Measurements from ENCODE around the gene NAA25. TPM values are rescaled to one million over a fixed set of nuclear protein-coding genes. Genes with fewer than 3 reads are reported as not detected.
"Not testable (repeated sequence)": the region's sequence is repeated elsewhere in the genome, so short reads cannot be mapped to it uniquely, and the experiment has no call there.

NAA25 gene
- total RNA-seq, 1 donor from 2014 or later: 1.9 TPM

- Histone ChIP-seq H3K4me1 (no peaks in the 10 kb centered on the region), H3K27ac (no peak overlapping the region), H3K36me3 (peaks cover 87 to 92% of the 10 kb centered on the region in 2 donors), H3K9me3 (no peaks in the 10 kb centered on the region), H3K27me3 (no peaks in the 10 kb centered on the region), H3K4me3 (no peak overlapping the region)
- DNase-seq (ENCODE audit: low spot score in 2 of 2): no peak
- TF ChIP-seq, protein P1, sequence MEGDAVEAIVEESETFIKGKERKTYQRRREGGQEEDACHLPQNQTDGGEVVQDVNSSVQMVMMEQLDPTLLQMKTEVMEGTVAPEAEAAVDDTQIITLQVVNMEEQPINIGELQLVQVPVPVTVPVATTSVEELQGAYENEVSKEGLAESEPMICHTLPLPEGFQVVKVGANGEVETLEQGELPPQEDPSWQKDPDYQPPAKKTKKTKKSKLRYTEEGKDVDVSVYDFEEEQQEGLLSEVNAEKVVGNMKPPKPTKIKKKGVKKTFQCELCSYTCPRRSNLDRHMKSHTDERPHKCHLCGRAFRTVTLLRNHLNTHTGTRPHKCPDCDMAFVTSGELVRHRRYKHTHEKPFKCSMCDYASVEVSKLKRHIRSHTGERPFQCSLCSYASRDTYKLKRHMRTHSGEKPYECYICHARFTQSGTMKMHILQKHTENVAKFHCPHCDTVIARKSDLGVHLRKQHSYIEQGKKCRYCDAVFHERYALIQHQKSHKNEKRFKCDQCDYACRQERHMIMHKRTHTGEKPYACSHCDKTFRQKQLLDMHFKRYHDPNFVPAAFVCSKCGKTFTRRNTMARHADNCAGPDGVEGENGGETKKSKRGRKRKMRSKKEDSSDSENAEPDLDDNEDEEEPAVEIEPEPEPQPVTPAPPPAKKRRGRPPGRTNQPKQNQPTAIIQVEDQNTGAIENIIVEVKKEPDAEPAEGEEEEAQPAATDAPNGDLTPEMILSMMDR (IDR thresholded peaks at IDR 0.05): no peak
- intact Hi-C loops (cut with DNase I): no loop called here
Measured at GRCh38 chr12:112066566-112066965, 42.0 kb downstream of the NAA25 start.

- no peaks in the 10 kb centered on the region for H3K27me3 ChIP-seq
- no peaks in the 10 kb centered on the region for H3K4me1 ChIP-seq
- H3K9me3 ChIP-seq: no peaks in the 10 kb centered on the region
- TF ChIP-seq, protein P1 (IDR thresholded peaks at IDR 0.05): no peak
- H3K36me3 ChIP-seq: peaks cover 73 to 87% of the 10 kb centered on the region in 2 donors
- DNase-seq (ENCODE audit: low spot score in 2 of 2): no peak
- H3K27ac ChIP-seq: no peak overlapping the region
- intact Hi-C loops (cut with DNase I): no loop called here
- H3K4me3 ChIP-seq: no peak overlapping the region
Measured at GRCh38 chr12:112063273-112063672, 45.3 kb downstream of the NAA25 start.

- Histone ChIP-seq H3K4me1 (no peaks in the 10 kb centered on the region), H3K36me3 (peaks cover 72 to 84% of the 10 kb centered on the region in 2 donors), H3K27ac (no peak overlapping the region), H3K9me3 (no peaks in the 10 kb centered on the region), H3K27me3 (no peaks in the 10 kb centered on the region), H3K4me3 (no peak overlapping the region)
- intact Hi-C loops (cut with DNase I): no loop called here
- TF ChIP-seq, protein P1 (IDR thresholded peaks at IDR 0.05): no peak
- no peak for DNase-seq (ENCODE audit: low spot score in 2 of 2)
Measured at GRCh38 chr12:112061137-112061536, 47.4 kb downstream of the NAA25 start.

GRCh38 chr12:112049351-112049750 is 59.2 kb downstream of the NAA25 start:
- Histone ChIP-seq H3K36me3 (peaks cover 33 to 83% of the 10 kb centered on the region in 2 donors), H3K27me3 (no peaks in the 10 kb centered on the region), H3K4me3 (no peak overlapping the region), H3K27ac (peak overlapping the region; percentile 2 to 57), H3K9me3 (no peaks in the 10 kb centered on the region), H3K4me1 (no peaks in the 10 kb centered on the region)
- intact Hi-C loops (cut with DNase I): no loop called here
- DNase-seq (ENCODE audit: low spot score in 2 of 2): no peak
- TF ChIP-seq, protein P1 (IDR thresholded peaks at IDR 0.05): no peak

DNA sequence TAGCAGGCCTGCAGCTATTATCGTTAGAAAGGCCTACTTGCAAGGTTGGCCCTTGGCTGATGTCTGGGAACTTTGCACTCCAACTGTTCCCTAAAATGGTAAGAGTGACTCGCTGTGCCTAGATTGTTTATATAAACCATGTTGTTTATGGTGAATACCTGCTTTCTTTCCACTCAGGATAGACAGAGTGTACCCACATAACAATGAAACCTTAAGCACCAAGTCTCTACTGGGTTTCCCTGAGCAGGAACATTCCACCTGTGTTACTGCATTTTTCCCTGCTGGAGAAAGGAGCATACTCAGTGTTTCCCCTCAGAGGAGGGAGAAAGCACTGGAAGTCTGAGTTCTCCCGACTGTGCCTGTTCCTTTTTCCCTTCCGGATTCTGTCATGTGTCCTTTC is 62.6 kb downstream of the NAA25 start:
- intact Hi-C loops (cut with DNase I): no loop called here
- Histone ChIP-seq H3K27me3 (no peaks in the 10 kb centered on the region), H3K4me1 (no peaks in the 10 kb centered on the region), H3K9me3 (no peaks in the 10 kb centered on the region), H3K36me3 (peaks cover 32 to 82% of the 10 kb centered on the region in 2 donors), H3K27ac (no peak overlapping the region), H3K4me3 (no peak overlapping the region)
- TF ChIP-seq, protein P1 (IDR thresholded peaks at IDR 0.05): no peak
- DNase-seq (ENCODE audit: low spot score in 2 of 2): no peak

DNA sequence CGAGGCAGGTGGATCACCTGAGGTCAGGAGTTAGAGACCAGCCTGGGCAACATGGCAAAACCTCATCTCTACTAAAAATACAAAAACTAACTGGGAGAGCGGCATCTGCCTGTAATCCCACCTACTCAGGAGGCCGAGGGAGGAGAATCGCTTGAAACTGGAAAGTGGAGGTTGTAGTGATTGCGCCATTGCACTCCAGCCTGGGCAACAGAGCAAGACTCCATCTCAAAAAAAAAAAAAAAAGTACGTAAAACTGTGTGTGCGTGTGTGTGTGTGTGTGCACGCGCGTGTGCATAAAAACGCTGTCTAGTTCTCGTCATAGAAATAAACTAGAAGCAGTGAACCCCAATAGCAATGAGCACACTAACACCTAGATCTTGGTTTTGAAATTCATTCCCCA is 72.0 kb downstream of the NAA25 start:
- H3K4me3 ChIP-seq; intact Hi-C loops (cut with DNase I); H3K9me3 ChIP-seq; H3K27ac ChIP-seq; H3K4me1 ChIP-seq; DNase-seq (ENCODE audit: low spot score in 2 of 2); H3K27me3 ChIP-seq: not testable (repeated sequence)
- peaks cover 61 to 81% of the 10 kb centered on the region in 2 donors for H3K36me3 ChIP-seq
